SKM-1 (cell line): ENCODE data around the gene KHDC4.
"Not testable (repeated sequence)": the region's sequence is repeated elsewhere in the genome, so short reads cannot be mapped to it uniquely, and the experiment has no call there.

Experiments used
- DNase-seq: peaks from one replicate; lab custom pipeline; 2025; ENCODE audit not compliant: unreplicated experiment; lab: John Stamatoyannopoulos, UW

The KHDC4 gene

DNA sequence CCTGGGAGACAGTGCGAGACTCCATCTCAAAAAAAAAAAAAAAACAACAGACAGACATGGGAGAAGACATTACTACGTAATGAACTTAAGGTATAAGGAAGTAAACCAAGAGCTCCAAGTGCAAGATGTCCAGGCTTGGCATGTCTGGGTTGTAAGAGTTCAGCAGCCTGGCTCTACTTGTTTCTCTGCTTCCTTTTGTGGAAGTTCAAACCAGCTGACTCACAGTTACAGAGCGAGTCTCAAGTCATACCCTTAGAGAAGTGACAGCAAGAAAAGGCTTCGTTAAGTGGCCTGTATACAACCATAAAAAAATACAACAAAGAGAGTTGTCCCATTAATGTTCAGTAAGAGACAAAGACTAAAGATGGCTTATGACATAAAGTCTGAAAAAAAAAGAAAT is 24.3 kb downstream of the KHDC4 start:
- DNase-seq: peak; percentile 91

GRCh38 chr1:155904261-155904660 is 30.0 kb downstream of the KHDC4 start:
- DNase-seq: no peak

GRCh38 chr1:155900161-155900560 is 34.1 kb downstream of the KHDC4 start:
- DNase-seq: no peak

DNA sequence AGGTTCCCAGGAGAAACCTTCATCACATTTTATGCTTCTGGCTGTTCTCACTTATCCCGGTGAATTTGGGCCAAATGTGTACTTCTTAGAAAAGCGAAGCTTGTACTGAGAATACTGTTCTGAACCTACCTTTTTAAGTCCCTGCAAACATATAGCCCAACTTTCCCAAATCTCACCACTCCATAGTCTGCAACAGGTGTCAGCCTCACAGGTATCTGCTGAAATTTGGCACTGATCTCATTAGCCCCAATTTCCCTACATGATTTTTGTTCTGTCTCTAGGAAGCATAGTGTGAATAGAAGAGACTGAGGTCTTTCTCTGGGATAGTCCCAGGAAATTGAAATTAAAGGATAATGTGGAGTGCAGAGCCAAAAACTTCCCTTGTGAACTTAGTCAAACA is 34.5 kb downstream of the KHDC4 start:
- DNase-seq: no peak

GRCh38 chr1:155898888-155899287 is 35.3 kb downstream of the KHDC4 start:
- DNase-seq: no peak

- DNase-seq: no peak
These were observed 36.5 kb downstream of the KHDC4 start for GRCh38 chr1:155897746-155898145.

DNA sequence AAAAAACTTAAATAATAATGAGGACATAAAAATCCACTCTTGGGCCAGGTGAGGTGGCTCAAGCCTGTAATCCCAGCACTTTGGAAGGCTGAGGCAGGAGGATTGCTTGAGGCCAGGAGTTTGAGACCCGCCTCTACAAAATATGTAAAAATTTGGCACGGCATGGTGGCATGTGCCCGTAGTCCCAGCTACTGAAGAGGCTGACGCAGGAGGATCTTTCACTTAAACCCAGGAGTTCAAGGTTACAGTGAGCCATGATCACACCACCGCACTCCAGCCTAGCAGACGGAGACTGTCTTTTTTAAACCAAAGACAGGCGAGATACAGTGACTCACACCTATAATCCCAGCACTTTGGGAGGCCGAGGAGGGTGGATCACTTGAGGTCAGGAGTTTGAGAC is 37.7 kb downstream of the KHDC4 start:
- not testable (repeated sequence) for DNase-seq

DNA sequence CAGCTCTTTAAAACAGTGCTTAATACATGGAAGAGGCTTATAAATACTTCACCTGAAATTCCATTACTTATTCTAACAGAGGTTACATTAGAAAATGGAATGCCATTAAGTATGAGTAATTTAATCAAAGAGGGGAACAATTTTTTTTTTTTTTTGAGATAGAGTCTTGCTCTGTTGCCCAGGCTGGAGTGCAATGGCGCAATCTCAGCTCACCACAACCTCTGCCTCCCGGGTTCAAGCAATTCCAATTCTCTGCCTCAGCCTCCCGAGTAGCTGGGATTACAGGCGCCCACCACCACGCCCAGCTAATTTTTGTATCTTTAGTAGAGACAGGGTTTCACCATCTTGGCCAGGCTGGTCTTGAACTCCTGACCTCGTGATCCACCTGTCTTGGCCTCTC is 38.6 kb downstream of the KHDC4 start:
- DNase-seq: not testable (repeated sequence)

GRCh38 chr1:155893389-155894142 is 40.6 kb downstream of the KHDC4 start:
- no peak for DNase-seq

- DNase-seq: no peak
These were observed 41.4 kb downstream of the KHDC4 start for GRCh38 chr1:155892796-155893195.

DNA sequence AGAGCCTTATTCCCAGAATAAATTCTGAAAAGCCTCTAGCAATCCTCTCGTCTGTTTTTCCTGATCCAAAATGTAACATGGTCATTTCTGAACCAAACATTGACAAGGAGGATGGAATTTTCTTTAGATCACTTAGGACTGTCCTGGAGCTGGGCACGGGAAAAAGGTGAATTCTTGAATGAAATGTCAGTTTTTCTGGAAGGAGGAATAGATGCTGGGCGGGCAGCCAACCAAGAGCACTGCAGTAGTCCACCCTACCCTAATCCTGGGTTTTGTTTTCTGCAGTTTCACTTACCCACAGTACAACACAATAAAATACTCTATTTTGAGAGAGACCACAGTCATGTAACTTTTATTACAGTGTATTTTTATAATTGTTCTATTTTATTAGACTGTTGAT is 44.0 kb downstream of the KHDC4 start:
- no peak for DNase-seq

DNA sequence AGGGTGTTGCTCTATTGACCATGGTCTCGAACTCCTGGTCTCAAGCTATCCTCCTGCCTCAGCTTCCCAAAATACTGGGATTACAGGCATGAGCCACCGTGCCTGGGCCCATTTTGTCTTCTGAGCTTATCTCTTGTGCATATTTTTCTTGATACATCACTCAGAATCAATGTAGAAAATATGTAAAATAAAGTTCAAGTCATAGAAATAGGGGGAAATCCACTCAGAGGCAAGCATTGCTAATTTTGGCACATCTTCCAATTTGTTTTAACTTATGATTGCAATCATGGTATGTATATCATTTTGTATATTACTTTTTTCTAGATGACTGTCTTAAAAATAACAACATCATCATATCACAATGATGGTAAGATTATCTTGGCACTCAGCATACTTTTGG is 44.6 kb downstream of the KHDC4 start:
- DNase-seq: no peak

DNA sequence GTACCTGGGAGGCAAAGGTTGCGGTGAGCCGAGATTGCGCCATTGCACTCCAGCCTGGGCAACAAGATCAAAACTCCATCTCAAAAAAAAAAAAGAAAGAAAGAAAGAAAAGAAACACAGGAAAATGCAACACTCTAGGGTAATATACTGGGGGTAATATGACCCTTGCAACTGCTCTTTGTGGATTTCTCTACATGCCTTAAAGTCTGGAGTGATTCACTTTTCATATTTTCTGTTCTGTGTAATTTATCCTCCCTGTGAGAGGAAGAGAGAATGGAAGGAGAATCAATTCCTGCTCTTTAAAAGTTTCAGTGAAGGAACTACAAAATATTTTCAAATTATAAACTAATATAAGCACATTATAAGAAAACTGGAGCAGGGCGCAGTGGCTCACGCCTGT is 45.7 kb downstream of the KHDC4 start:
- DNase-seq: no peak

DNA sequence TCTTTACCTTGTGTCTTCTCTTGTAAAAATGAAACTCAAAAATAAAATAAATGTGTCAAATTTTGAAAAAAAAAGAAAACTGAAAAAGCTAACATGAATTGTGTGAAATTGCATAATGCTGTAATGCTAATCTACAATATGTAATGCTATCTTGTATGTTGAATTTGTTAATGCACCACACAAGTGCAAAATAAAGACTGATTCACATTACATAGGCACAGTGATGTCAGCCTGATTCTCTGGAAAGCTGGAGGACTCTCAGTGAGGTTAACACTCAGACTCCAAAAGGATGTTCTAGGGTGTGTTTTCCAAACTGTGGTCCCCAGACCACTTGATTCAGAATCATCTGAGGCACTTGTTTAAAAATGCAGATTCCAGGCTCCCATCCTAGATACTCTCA is 49.2 kb downstream of the KHDC4 start:
- no peak for DNase-seq

DNA sequence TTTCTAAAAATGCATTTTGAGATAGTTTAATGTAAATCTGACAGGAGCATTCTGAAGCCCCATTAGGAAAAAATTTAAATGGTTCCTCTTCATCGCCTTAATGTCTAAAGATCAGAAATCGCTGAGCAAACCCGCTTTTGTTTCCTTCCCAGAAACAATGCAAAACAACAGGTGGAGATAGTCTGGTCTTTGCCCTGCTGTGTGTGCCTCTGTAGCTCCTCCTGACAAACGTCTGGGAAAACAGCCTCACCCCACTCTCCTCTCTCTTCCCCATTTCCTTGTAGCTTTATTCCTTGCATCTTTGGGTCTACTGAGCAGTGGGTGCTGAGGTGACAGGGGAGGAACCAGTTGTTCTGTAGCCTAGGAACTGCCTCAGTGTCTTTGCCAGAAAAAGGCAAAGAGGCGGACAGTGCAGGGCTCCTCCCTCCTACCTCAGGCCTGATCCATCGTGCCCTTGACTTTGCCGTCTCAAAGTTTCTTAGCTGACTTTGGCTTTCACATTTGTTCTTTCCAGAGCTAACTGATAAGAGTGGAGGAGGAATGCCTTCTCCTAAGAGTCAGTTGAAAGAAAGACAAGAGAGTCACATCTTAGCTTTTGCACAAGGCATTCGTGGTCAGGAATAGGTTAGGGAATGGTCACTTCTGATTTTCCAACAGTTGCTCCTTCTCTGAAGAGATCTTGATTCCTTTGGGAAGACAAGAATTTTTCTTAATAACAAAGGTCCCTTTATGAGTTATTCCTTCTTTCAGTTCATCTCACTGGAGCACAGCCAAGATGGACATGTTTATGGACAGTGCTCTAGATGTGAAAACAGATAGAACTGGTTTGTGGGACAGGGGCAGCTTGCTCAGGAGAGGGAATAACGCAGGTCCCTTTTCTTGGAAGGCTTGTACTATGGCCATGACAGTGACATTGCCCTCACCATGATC is 49.9 kb downstream of the KHDC4 start:
- no peak for DNase-seq

DNA sequence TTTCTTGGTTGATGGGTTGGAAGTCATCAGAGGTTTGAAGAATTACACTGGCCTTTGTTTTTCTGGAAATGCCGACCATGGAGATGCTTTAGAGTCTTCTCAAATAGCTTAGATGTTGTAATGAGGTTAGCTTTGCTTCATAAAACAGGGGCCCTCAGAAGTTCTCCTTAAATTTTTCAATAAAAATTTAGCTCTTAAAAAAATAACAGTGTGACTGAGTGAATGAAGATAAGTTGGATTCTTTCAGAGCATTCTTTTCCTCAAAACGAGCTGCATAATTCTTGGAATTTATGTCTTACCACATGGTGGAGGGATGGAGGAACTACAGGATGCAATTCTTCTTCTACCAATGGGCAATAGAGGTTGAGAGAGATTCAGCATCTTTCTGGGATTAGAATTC is 51.4 kb downstream of the KHDC4 start:
- no peak for DNase-seq

- DNase-seq: no peak
These were observed 52.0 kb downstream of the KHDC4 start for GRCh38 chr1:155882235-155882634.

- DNase-seq: no peak
These were observed 53.3 kb downstream of the KHDC4 start for GRCh38 chr1:155880950-155881349.

DNA sequence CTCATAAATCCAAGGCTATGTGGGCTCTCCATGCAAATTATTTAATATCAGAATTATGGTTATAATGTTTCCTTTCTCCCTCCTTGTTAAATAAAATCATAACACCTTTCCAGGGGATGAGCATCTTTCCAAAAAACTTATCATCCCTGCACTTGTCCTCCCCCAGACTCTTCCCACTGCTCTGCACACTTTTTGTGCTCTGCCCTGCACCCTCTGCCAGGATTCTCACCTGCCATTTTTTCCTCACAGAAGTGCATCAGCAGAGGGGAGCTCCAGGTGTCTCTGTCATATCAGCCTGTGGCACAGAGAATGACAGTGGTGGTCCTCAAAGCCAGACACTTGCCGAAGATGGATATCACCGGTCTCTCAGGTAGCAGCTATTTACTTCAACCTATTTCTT is 54.0 kb downstream of the KHDC4 start:
- no peak for DNase-seq

DNA sequence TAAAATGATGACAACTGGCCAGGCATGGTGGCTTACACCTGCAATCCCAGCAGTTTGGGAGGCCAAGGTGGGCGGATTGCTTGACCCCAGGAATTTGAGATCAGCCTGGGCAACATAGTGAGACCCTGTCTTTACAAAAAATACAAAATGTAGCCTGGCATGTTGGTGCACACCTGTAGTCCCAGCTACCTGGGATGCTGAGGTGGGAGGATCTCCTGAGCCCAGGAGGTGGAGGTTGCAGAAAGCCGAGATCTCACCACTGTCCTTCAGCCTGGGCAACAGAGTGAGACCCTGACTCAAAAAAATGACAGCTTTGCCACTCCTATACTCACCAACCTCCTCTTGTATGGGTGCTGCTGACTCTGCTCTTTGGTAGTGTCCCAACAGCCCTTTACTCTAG is 56.3 kb downstream of the KHDC4 start:
- DNase-seq: no peak

- DNase-seq: no peak
These were observed 60.4 kb downstream of the KHDC4 start for GRCh38 chr1:155873860-155874259.

DNA sequence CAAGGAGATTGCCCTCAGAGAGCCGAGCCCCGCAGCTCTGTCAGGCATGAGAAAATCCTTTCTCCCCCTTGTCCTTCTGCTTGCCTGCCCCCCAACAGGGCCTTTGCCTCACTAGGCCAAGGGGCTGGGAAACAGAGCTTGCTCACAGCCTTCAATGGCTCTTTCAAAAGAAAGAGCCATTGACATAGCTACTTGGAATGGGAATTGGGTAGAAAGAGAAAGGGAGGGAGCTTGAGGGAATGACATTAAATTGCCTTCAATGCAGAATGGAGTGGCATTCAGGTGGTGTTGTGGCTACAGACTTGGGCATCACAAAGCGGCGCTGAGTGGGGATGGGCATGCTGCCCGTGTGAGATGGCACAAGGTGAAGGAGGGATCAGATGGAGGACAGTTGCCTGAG is 61.7 kb downstream of the KHDC4 start:
- no peak for DNase-seq
